OCI-LY3 (cell line): Measurements from ENCODE around the gene HINFP.

Source experiments
- H2AFZ ChIP-seq: fragments of 200-600, 300-600 bp; shearing (Covaris generic); 2 replicates; pipeline ENCODE4 v1.6.0; 2014; ENCODE audit warnings: antibody characterized with exemption, low read depth, low read length
- H3K27ac ChIP-seq: fragments of 200-600, 300-600 bp; sonication (generic); 2 replicates; pipeline ENCODE4 v1.5.1; 2014; ENCODE audit warnings: mild to moderate bottlenecking, low read length, moderate library complexity, mixed read lengths
- H3K27me3 ChIP-seq: fragments of 200-600, 300-600 bp; sonication (generic); 2 replicates; pipeline ENCODE4 v1.6.1; 2014; ENCODE audit warnings: low read depth, low read length, mixed read lengths
- H3K36me3 ChIP-seq: fragments of 200-600, 300-600 bp; sonication (generic); replicated peaks from 2 replicates; pipeline ENCODE3; 2014; ENCODE audit warnings: low read depth, low read length, mixed read lengths
- H3K4me1 ChIP-seq: fragments of 300-600, 200-600 bp; sonication (generic); 2 replicates; pipeline ENCODE4 v1.6.1; 2014; ENCODE audit warnings: low read length, mixed read lengths
- H3K4me2 ChIP-seq: fragments of 200-600, 300-600 bp; sonication (generic); 2 replicates; pipeline ENCODE4 v1.6.1; 2014; ENCODE audit warnings: low read length, mixed read lengths
- H3K4me3 ChIP-seq: fragments of 300-600, 200-600 bp; sonication (generic); 2 replicates; pipeline ENCODE4 v1.5.1; 2014; ENCODE audit warnings: antibody characterized with exemption, mild to moderate bottlenecking, low read length, moderate library complexity
- H3K79me2 ChIP-seq: fragments of 300-600, 200-600 bp; shearing (Covaris generic); 2 replicates; pipeline ENCODE4 v1.6.1; 2014; ENCODE audit warnings: mild to moderate bottlenecking, low read length, mixed read lengths
- H3K9ac ChIP-seq: fragments of 300-600, 200-600 bp; shearing (Covaris generic); 2 replicates; pipeline ENCODE4 v1.6.0; 2014; ENCODE audit warnings: mild to moderate bottlenecking, low read length, moderate library complexity
- H3K9me3 ChIP-seq: fragments of 200-600, 300-600 bp; shearing (Covaris generic); 2 replicates; pipeline ENCODE4 v1.6.1; 2014; ENCODE audit warnings: low read length, mixed read lengths; ENCODE audit not compliant: insufficient read depth
- H4K20me1 ChIP-seq: fragments of 200-600, 300-600 bp; sonication (generic); 2 replicates; pipeline ENCODE4 v1.6.1; 2016; ENCODE audit warnings: low read length, mixed read lengths; ENCODE audit not compliant: insufficient read depth
- EZH2phosphoT487 ChIP-seq: fragments of 200-600 bp; shearing (Covaris generic); IDR thresholded peaks from 2 replicates; pipeline ENCODE4 v1.6.1; 2018; ENCODE audit warnings: antibody characterized with exemption, mixed run types, low read depth
- TF ChIP-seq, protein P1 (sequence below): fragments of 200-600, 300-600 bp; sonication (generic); IDR thresholded peaks from 2 replicates; pipeline ENCODE4 v1.5.1; 2014; ENCODE audit warnings: antibody characterized with exemption, low read length, low read depth

HINFP gene

DNA sequence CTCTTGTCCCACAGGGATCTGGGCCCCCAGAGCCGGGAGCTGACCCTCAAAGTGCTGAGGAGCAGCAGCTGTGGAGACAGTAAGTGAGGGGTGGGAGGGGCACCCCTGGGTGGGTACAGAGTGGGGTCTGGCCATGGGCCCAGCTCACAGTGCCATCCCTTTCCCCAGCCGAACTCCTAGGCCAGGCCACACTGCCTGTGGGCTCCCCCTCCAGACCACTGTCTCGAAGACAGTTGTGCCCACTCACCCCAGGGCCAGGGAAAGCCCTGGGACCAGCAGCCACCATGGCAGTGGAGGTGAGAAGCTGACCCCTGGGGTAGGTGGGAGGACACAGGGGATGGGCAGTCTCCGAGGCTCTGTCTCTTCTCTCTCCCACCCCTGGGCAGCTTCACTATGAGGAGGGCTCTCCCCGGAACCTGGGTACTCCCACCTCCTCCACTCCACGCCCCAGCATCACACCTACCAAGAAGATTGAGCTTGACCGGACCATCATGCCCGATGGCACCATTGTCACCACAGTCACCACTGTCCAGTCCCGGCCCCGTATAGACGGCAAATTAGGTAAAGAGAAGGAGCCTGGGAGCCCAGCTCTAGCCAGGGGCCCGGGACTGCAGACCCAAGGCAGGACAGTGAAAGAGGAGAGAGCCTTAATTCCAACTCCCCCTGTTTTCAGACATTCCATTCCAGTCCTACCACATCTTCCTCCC, 8.9 kb upstream of the HINFP start:
- Histone ChIP-seq H2AFZ (no peak overlapping the region), H4K20me1 (no peaks in the 10 kb centered on the region), H3K4me2 (no peak overlapping the region), H3K9me3 (no peaks in the 10 kb centered on the region), H3K27me3 (no peaks in the 10 kb centered on the region), H3K27ac (no peak overlapping the region), H3K79me2 (peaks cover 24% of the 10 kb centered on the region; the same call in 1 of the 2 replicates), H3K36me3 (peaks cover 9% of the 10 kb centered on the region), H3K4me1 (peaks cover 10% of the 10 kb centered on the region), H3K9ac (no peak overlapping the region), H3K4me3 (no peak overlapping the region)
- TF ChIP-seq, protein P1, sequence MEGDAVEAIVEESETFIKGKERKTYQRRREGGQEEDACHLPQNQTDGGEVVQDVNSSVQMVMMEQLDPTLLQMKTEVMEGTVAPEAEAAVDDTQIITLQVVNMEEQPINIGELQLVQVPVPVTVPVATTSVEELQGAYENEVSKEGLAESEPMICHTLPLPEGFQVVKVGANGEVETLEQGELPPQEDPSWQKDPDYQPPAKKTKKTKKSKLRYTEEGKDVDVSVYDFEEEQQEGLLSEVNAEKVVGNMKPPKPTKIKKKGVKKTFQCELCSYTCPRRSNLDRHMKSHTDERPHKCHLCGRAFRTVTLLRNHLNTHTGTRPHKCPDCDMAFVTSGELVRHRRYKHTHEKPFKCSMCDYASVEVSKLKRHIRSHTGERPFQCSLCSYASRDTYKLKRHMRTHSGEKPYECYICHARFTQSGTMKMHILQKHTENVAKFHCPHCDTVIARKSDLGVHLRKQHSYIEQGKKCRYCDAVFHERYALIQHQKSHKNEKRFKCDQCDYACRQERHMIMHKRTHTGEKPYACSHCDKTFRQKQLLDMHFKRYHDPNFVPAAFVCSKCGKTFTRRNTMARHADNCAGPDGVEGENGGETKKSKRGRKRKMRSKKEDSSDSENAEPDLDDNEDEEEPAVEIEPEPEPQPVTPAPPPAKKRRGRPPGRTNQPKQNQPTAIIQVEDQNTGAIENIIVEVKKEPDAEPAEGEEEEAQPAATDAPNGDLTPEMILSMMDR = no peak
- no peak for TF ChIP-seq EZH2phosphoT487

DNA sequence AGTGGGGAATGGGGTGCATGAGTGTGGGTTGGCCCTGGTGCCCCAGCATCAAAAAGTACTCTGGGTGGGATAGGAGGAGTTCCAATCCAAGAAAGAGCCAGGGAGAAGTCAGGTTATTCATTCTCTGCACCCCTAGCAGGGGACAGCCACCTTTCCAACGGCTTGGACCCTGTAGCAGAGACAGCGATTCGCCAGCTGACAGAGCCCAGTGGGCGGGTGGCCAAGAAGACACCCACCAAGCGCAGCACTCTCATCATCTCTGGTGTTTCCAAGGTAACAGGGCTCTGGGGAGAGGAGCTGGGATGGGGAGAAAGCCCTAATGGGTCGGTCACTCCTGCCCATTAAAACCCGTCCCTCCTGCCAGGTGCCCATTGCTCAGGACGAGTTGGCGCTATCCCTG, 7.7 kb upstream of the HINFP start:
- peaks cover 11% of the 10 kb centered on the region; the same call in 1 of the 2 replicates for H3K79me2 ChIP-seq
- H4K20me1 ChIP-seq = no peaks in the 10 kb centered on the region
- H3K27ac ChIP-seq = no peak overlapping the region
- H3K4me3 ChIP-seq = no peak overlapping the region
- no peak overlapping the region for H3K9ac ChIP-seq
- peaks cover 4% of the 10 kb centered on the region; the same call in 1 of the 2 replicates for H3K4me1 ChIP-seq
- peaks cover 15% of the 10 kb centered on the region for H3K36me3 ChIP-seq
- H3K9me3 ChIP-seq = no peaks in the 10 kb centered on the region
- no peak overlapping the region for H2AFZ ChIP-seq
- TF ChIP-seq EZH2phosphoT487 = no peak
- TF ChIP-seq, protein P1 = no peak
- no peaks in the 10 kb centered on the region for H3K27me3 ChIP-seq
- H3K4me2 ChIP-seq = no peak overlapping the region

DNA sequence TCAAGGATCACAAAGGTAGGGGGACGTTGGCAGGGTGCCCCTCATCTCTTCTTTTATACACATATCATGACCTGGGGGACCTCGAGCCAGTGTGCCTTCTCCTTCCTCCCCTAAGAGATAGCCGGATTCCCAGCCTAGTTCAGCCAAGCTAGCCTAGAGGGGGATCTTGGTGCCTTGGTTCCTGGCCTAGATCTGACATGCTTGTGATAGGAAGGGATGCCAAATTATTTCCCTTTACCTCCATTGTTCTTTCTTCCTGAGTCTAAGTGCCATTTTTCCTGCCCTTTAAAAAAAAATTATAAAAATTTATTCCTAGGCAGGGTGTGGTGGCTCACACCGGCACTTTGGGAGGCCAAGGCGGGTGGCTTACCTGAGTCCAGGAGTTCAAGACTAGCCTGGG, 7.0 kb upstream of the HINFP start:
- Histone ChIP-seq H3K9ac (no peak overlapping the region), H3K4me2 (no peak overlapping the region), H3K79me2 (peaks cover 5% of the 10 kb centered on the region; the same call in 1 of the 2 replicates), H3K4me3 (no peak overlapping the region), H3K27ac (no peak overlapping the region), H3K27me3 (no peaks in the 10 kb centered on the region), H2AFZ (no peak overlapping the region), H3K36me3 (peaks cover 15% of the 10 kb centered on the region), H3K4me1 (no peaks in the 10 kb centered on the region), H3K9me3 (no peaks in the 10 kb centered on the region), H4K20me1 (no peaks in the 10 kb centered on the region)
- no peak for TF ChIP-seq EZH2phosphoT487
- TF ChIP-seq, protein P1 = no peak

DNA sequence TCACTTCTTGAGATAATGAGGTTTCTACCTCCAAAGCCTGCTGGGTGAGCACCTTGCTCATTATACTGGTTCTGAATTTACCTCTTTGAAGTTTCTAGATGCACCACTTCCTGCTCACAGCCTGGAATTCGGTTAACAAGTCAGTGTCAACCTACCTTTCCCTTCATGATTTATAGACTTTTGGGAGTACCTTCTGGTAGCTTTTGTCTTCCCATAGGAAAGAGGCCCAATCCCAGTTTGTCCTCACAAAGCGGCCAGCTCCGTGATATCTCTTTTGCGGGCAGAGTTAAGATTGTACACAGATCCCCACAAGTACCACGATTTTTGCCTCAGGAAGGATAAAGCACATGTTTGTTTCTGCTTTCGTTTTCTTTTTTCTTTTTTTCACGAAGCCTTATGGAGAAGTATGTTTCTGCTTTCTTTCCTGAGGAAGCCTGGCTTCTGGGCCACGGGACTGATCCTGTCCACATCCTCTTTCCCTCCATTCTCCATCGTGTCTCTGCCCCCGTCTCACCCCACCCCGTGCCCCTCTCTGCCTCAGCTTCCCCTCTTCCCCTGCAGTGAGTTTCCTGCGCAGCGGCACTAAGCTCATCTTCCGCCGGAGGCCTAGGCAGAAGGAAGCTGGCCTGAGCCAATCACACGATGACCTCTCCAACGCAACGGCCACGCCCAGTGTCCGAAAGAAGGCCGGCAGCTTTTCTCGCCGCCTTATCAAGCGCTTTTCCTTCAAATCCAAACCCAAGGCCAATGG, 5.7 kb upstream of the HINFP start:
- Histone ChIP-seq H3K9me3 (no peaks in the 10 kb centered on the region), H3K4me3 (no peak overlapping the region), H3K27ac (no peak overlapping the region), H4K20me1 (no peaks in the 10 kb centered on the region), H3K36me3 (peaks cover 15% of the 10 kb centered on the region), H3K9ac (no peak overlapping the region), H2AFZ (no peak overlapping the region), H3K4me2 (no peak overlapping the region), H3K4me1 (peaks cover 5% of the 10 kb centered on the region), H3K79me2 (no peaks in the 10 kb centered on the region), H3K27me3 (no peaks in the 10 kb centered on the region)
- TF ChIP-seq, protein P1 = no peak
- TF ChIP-seq EZH2phosphoT487 = no peak
